H1 (cell line): Measurements from ENCODE around the gene CTTNBP2NL. TPM values are rescaled to one million over a fixed set of nuclear protein-coding genes. Genes with fewer than 3 reads are reported as not detected.

ENCODE experiments used
- CTCF ChIA-PET: fragments of 300-600 bp; sonication (Branson Sonifier 250); formaldehyde crosslinking; loops from one replicate; lab custom pipeline; 2021; ENCODE audit not compliant: partially characterized antibody; lab: Charles Lee
- POLR2A ChIA-PET: fragments of 300-600 bp; sonication (Branson Sonifier 250); formaldehyde crosslinking; loops from one replicate; lab custom pipeline; 2021; ENCODE audit warnings: inconsistent platforms; ENCODE audit not compliant: partially characterized antibody; lab: Charles Lee
- DNase-seq, 2 experiments: peaks; one replicate each; pipeline versions ENCODE4 v3.0.0 to v3.0.0-alpha.2; 2010 to 2022; ENCODE audit warnings: low spot score in 2 of 2, low read depth in 1 of 2, mixed read lengths in 1 of 2
- FAIRE-seq: peaks from 2 replicates; lab custom pipeline; 2011; peaks lifted over from hg19 to GRCh38; lab: Jason Lieb, UNC
- H2AFZ ChIP-seq: 2 replicates; pipeline ENCODE4 v1.8.1; 2012; ENCODE audit warnings: low read length, inconsistent platforms
- H2AK5ac ChIP-seq: 2 replicates; pipeline ENCODE4 v1.6.1; 2013; ENCODE audit warnings: low read depth, low read length
- H2BK120ac ChIP-seq: replicated peaks from 2 replicates; pipeline ENCODE3; 2013; ENCODE audit warnings: low read depth, low read length, inconsistent platforms
- H2BK12ac ChIP-seq: 2 replicates; pipeline ENCODE4 v1.6.1; 2013; ENCODE audit warnings: low read depth, low read length
- H2BK15ac ChIP-seq: 2 replicates; pipeline ENCODE4 v1.6.1; 2013; ENCODE audit warnings: low read length
- H2BK20ac ChIP-seq: 2 replicates; pipeline ENCODE4 v1.6.1; 2013; ENCODE audit warnings: low read length
- H2BK5ac ChIP-seq: 2 replicates; pipeline ENCODE4 v1.6.1; 2013; ENCODE audit warnings: low read depth, low read length
- H3K14ac ChIP-seq: 2 replicates; pipeline ENCODE4 v1.6.1; 2013; ENCODE audit warnings: inconsistent platforms; ENCODE audit not compliant: insufficient read length
- H3K18ac ChIP-seq: 2 replicates; pipeline ENCODE4 v1.6.1; 2013; ENCODE audit warnings: low read length; ENCODE audit errors: extremely low read depth
- H3K23ac ChIP-seq: 2 replicates; pipeline ENCODE4 v1.6.1; 2013; ENCODE audit warnings: inconsistent platforms; ENCODE audit not compliant: insufficient read length
- H3K23me2 ChIP-seq: 2 replicates; pipeline ENCODE4 v1.6.1; 2013; ENCODE audit warnings: low read depth, low read length
- H3K27ac ChIP-seq: 2 replicates; pipeline ENCODE4 v1.6.1; 2011; ENCODE audit warnings: low read depth, low read length, inconsistent platforms
- H3K27me3 ChIP-seq, 4 experiments: replicated peaks in 1 of 4; 1 replicate in 1 of 4; 2 replicates in 3 of 4; pipeline versions ENCODE4 v1.6.1 to v1.8.1; 2011 to 2013; ENCODE audit warnings: low read length in 3 of 4, mild to moderate bottlenecking in 3 of 4, inconsistent platforms in 2 of 4, mixed read lengths in 2 of 4, moderate library complexity in 1 of 4; ENCODE audit not compliant: control insufficient read depth in 3 of 4, insufficient read depth in 3 of 4; ENCODE audit errors: extremely low read depth in 1 of 4
- H3K36me3 ChIP-seq, 4 experiments: 2 replicates each; pipeline versions ENCODE4 v1.6.1 to v1.8.1; 2011 to 2013; ENCODE audit warnings: mild to moderate bottlenecking in 4 of 4, low read length in 3 of 4, moderate library complexity in 2 of 4, control low read depth in 1 of 4, inconsistent platforms in 1 of 4; ENCODE audit not compliant: insufficient read depth in 4 of 4, control insufficient read depth in 2 of 4
- H3K4ac ChIP-seq: replicated peaks from 2 replicates; pipeline ENCODE3; 2013; ENCODE audit warnings: low read length, low read depth, mixed read lengths, inconsistent platforms; ENCODE audit not compliant: insufficient read length
- H3K4me1 ChIP-seq, 4 experiments: replicated peaks in 1 of 4; 1 replicate in 1 of 4; 2 replicates in 3 of 4; pipeline versions ENCODE4 v1.6.1 to v1.8.1; 2011 to 2013; ENCODE audit warnings: low read length in 3 of 4, inconsistent platforms in 2 of 4, mixed read lengths in 1 of 4; ENCODE audit not compliant: insufficient read depth in 4 of 4, control insufficient read depth in 3 of 4
- H3K4me2 ChIP-seq, 2 experiments: 2 replicates each; pipeline versions ENCODE4 v1.6.1 to v1.8.1; 2011 to 2013; ENCODE audit warnings: low read depth in 2 of 2, low read length in 2 of 2, control low read depth in 1 of 2, inconsistent platforms in 1 of 2, mild to moderate bottlenecking in 1 of 2; ENCODE audit not compliant: insufficient read depth in 1 of 2
- H3K4me3 ChIP-seq, 4 experiments: fragments of 200-600, 300-600 bp in 1 of 4; sonication (generic), shearing (Covaris generic), sonication (Bioruptor Twin) in 1 of 4; 2 replicates each; pipeline versions ENCODE4 v1.5.1 to v1.8.1; 2011 to 2016; ENCODE audit warnings: low read length in 4 of 4, low read depth in 3 of 4, control low read depth in 2 of 4, inconsistent platforms in 2 of 4, mild to moderate bottlenecking in 2 of 4, mixed read lengths in 1 of 4, moderate library complexity in 1 of 4; ENCODE audit not compliant: insufficient read depth in 2 of 4; ENCODE audit errors: extremely low read depth in 1 of 4
- H3K56ac ChIP-seq: replicated peaks from 2 replicates; pipeline ENCODE3; 2013; ENCODE audit warnings: low read depth, mild to moderate bottlenecking, mixed read lengths, low read length, inconsistent platforms; ENCODE audit not compliant: insufficient read length
- H3K79me1 ChIP-seq: 2 replicates; pipeline ENCODE4 v1.6.1; 2013; ENCODE audit warnings: low read depth, low read length, control low read depth
- H3K79me2 ChIP-seq, 2 experiments: 2 replicates each; pipeline versions ENCODE4 v1.6.1 to v1.8.1; 2012 to 2013; ENCODE audit warnings: low read length in 2 of 2, mild to moderate bottlenecking in 2 of 2, inconsistent platforms in 1 of 2; ENCODE audit not compliant: insufficient read depth in 2 of 2, control insufficient read depth in 1 of 2
- H3K9ac ChIP-seq, 4 experiments: replicated peaks in 1 of 4; 1 replicate in 1 of 4; 2 replicates in 3 of 4; pipeline versions ENCODE4 v1.6.1 to v1.8.1; 2011 to 2013; ENCODE audit warnings: low read depth in 3 of 4, low read length in 3 of 4, control low read depth in 2 of 4, mild to moderate bottlenecking in 2 of 4, moderate library complexity in 2 of 4, inconsistent platforms in 1 of 4; ENCODE audit errors: extremely low read depth in 1 of 4
- H3K9me3 ChIP-seq, 2 experiments: 2 replicates each; pipeline versions ENCODE4 v1.6.1 to v1.8.1; 2012 to 2013; ENCODE audit warnings: mild to moderate bottlenecking in 2 of 2, moderate library complexity in 2 of 2, control low read depth in 1 of 2, inconsistent platforms in 1 of 2, low read depth in 1 of 2, low read length in 1 of 2, mixed read lengths in 1 of 2; ENCODE audit not compliant: insufficient read depth in 2 of 2
- H4K20me1 ChIP-seq, 2 experiments: replicated peaks in 1 of 2; 2 replicates each; pipeline versions ENCODE3 to v1.8.1; 2011 to 2013; ENCODE audit warnings: inconsistent platforms in 2 of 2, low read length in 2 of 2, mild to moderate bottlenecking in 1 of 2; ENCODE audit not compliant: insufficient read depth in 2 of 2, control insufficient read depth in 1 of 2
- H4K5ac ChIP-seq: 2 replicates; pipeline ENCODE4 v1.6.1; 2013; ENCODE audit warnings: low read length, low read depth, mixed read lengths, inconsistent platforms; ENCODE audit not compliant: insufficient read length
- H4K8ac ChIP-seq: 2 replicates; pipeline ENCODE4 v1.8.0; 2013; ENCODE audit warnings: mild to moderate bottlenecking, moderate library complexity, low read length, inconsistent platforms; ENCODE audit not compliant: insufficient read depth; ENCODE audit errors: extremely low read depth
- H4K91ac ChIP-seq: replicated peaks from 2 replicates; pipeline ENCODE3; 2013; ENCODE audit warnings: low read length, mixed read lengths, inconsistent platforms; ENCODE audit not compliant: insufficient read length
- CHD1 ChIP-seq: IDR thresholded peaks from 2 replicates; pipeline ENCODE4 v1.6.1; 2012; ENCODE audit warnings: low read depth, low read length, improper control_type of control experiment
- CTCF ChIP-seq, 3 experiments: IDR thresholded peaks; 1 replicate in 2 of 3; 2 replicates in 1 of 3; pipeline versions ENCODE4 v1.5.1 to v1.6.1; 2011; ENCODE audit warnings: low read length in 3 of 3, mild to moderate bottlenecking in 3 of 3, inconsistent platforms in 2 of 3, low read depth in 1 of 3, moderate library complexity in 1 of 3; ENCODE audit not compliant: insufficient read depth in 1 of 3; ENCODE audit errors: control extremely low read depth in 1 of 3
- EGR1 ChIP-seq: IDR thresholded peaks from 2 replicates; pipeline ENCODE4 v1.6.1; 2011; ENCODE audit warnings: low read depth, low read length, borderline replicate concordance
- GABPA ChIP-seq: IDR thresholded peaks from 2 replicates; pipeline ENCODE4 v1.6.1; 2011; ENCODE audit warnings: mild to moderate bottlenecking, low read length, moderate library complexity, borderline replicate concordance; ENCODE audit not compliant: insufficient read depth
- HDAC6 ChIP-seq: IDR thresholded peaks from one replicate; pipeline ENCODE4 v1.7.1; 2012; ENCODE audit warnings: low read depth, mild to moderate bottlenecking, inconsistent platforms, low read length, moderate library complexity
- NANOG ChIP-seq: IDR thresholded peaks from 2 replicates; pipeline ENCODE4 v1.6.1; 2011; ENCODE audit warnings: low read length, low read depth, mild to moderate bottlenecking, inconsistent platforms; ENCODE audit not compliant: insufficient read depth, poor library complexity, severe bottlenecking
- POLR2A ChIP-seq, 2 experiments: IDR thresholded peaks; 1 replicate in 1 of 2; 2 replicates in 1 of 2; pipeline ENCODE4 v1.6.1; 2011; ENCODE audit warnings: low read depth in 2 of 2, low read length in 2 of 2, mild to moderate bottlenecking in 2 of 2; ENCODE audit errors: control extremely low read depth in 1 of 2
- POLR2AphosphoS5 ChIP-seq: IDR thresholded peaks from 2 replicates; pipeline ENCODE4 v1.6.1; 2011; ENCODE audit warnings: low read depth, low read length
- RFX5 ChIP-seq: IDR thresholded peaks from 2 replicates; pipeline ENCODE4 v1.6.1; 2011; ENCODE audit warnings: low read depth, low read length, improper control_type of control experiment, borderline replicate concordance
- SIX5 ChIP-seq: IDR thresholded peaks from 2 replicates; pipeline ENCODE4 v1.6.1; 2011; ENCODE audit warnings: mild to moderate bottlenecking, low read depth, low read length
- SRF ChIP-seq: IDR thresholded peaks from 2 replicates; pipeline ENCODE4 v1.6.1; 2011; ENCODE audit warnings: mild to moderate bottlenecking, low read depth, low read length, moderate library complexity
- TCF12 ChIP-seq: IDR thresholded peaks from 2 replicates; pipeline ENCODE4 v1.6.1; 2011; ENCODE audit warnings: low read depth, mild to moderate bottlenecking, low read length
- WGBS, 2 experiments: shearing (Covaris generic) in 1 of 2; methylation state at CpG; one replicate each; pipeline versions ENCODE4 v1.1.6 to v1.1.7; 2013 to 2015; ENCODE audit warnings: low lambda C conversion rate in 2 of 2, mixed read lengths in 2 of 2, inconsistent platforms in 1 of 2, low coverage in 1 of 2, missing lambda C conversion rate in 1 of 2; ENCODE audit not compliant: insufficient replicate concordance in 2 of 2, insufficient coverage in 1 of 2, insufficient read length in 1 of 2; ENCODE audit errors: extremely low coverage in 1 of 2, missing lambda C conversion rate in 1 of 2; 5-methylcytosine and 5-hydroxymethylcytosine counted together
- polyA plus RNA-seq, 7 experiments: library from polyadenylated mRNA; depleted of rRNA in 3 of 7; stranded (reverse) in 5 of 7; unstranded in 2 of 7; fragments of >200 nt in 5 of 7; fragments of 200-250 nt in 2 of 7; gene quantifications; 1 replicate in 5 of 7; 2 replicates in 1 of 7; 4 replicates in 1 of 7; pipeline versions ENCODE4 v1.2.1 to v1.2.3, GENCODE V29; 2011 to 2013; ENCODE audit warnings: missing spikeins in 2 of 7, mixed read lengths in 2 of 7
- total RNA-seq: library from RNA; stranded (reverse); fragmentation: NEBNext Ultra II Directional; extraction: Animal tissue kit (Norgen Biotek cat#: 25700); gene quantifications from 2 replicates; pipeline ENCODE4 v1.2.1, GENCODE V29; 2021

CTTNBP2NL gene
- total and polyA plus RNA-seq, 2 of the 8 experiments (the other 6 are each of a cell fraction or from before 2014, with no cell fraction given): 6.4 to 35.1 TPM

GRCh38 chr1:112478314-112478713, 82.3 kb downstream of the CTTNBP2NL start:
- H2AFZ ChIP-seq: no peak overlapping the region
- H4K20me1 ChIP-seq: no peaks in the 10 kb centered on the region
- no peak overlapping the region for H3K9ac ChIP-seq
- CTCF ChIA-PET: interaction anchor here (0.9 to 2.3 kb wide), 2 partner anchors 11 to 87 kb away, joined by 5 to 6 read pairs; no protein-coding TSS in a partner anchor
- no peak overlapping the region for H3K23ac ChIP-seq
- no peaks in the 10 kb centered on the region for H3K36me3 ChIP-seq
- H3K27ac ChIP-seq: no peak overlapping the region
- no peak overlapping the region for H2BK120ac ChIP-seq
- no peaks in the 10 kb centered on the region for H3K4me1 ChIP-seq
- no peak overlapping the region for H2BK5ac ChIP-seq
- no peak overlapping the region for H4K91ac ChIP-seq
- H3K79me1 ChIP-seq: no peaks in the 10 kb centered on the region
- no peaks in the 10 kb centered on the region for H3K23me2 ChIP-seq
- no peak for FAIRE-seq
- peaks cover 0 to 2% (median 0%) of the 10 kb centered on the region in 4 experiments; a peak in 1 of 7 replicates for H3K27me3 ChIP-seq
- H3K18ac ChIP-seq: no peak overlapping the region
- POLR2A ChIA-PET: interaction anchor here (0.6 kb wide), 1 partner anchor 224 kb away, joined by 4 read pairs; no protein-coding TSS in a partner anchor
- TF ChIP-seq CHD1 (no peak), NANOG (no peak), RFX5 (no peak), HDAC6 (no peak), CTCF (IDR thresholded peaks at IDR 0.05; ENCODE audit: control extremely low read depth in 1 of 3, insufficient read depth in 1 of 3, low read depth in 1 of 3, low read length in 3 of 3) (no peak), GABPA (no peak), POLR2AphosphoS5 (no peak), SIX5 (no peak), TCF12 (no peak), EGR1 (no peak), POLR2A (IDR thresholded peaks at IDR 0.05; ENCODE audit: control extremely low read depth in 1 of 2, low read depth in 2 of 2, low read length in 2 of 2) (no peak), SRF (no peak)
- TF ChIP-seq, all 59 proteins: peak for 0
- no peak overlapping the region for H4K8ac ChIP-seq
- no peak overlapping the region for H3K56ac ChIP-seq
- no peak overlapping the region for H3K4me2 ChIP-seq
- no peak overlapping the region for H3K14ac ChIP-seq
- 0 out of 4 replicates have a peak, but pooled peaks cover 0 to 4% of the 10 kb centered on the region in 2 experiments for H3K9me3 ChIP-seq
- no peak overlapping the region for H2BK20ac ChIP-seq
- H2BK12ac ChIP-seq: no peak overlapping the region
- no peak overlapping the region for H2BK15ac ChIP-seq
- no peak overlapping the region for H3K4me3 ChIP-seq
- no peak overlapping the region for H3K4ac ChIP-seq
- H2AK5ac ChIP-seq: no peak overlapping the region
- WGBS, 2 experiments: 94% methylated on average over 1 of the region's 1 CpG; no CpG with 5 or more reads in 1 of the 2 experiments
- no peaks in the 10 kb centered on the region for H3K79me2 ChIP-seq
- DNase-seq: no peak
- H4K5ac ChIP-seq: no peak overlapping the region
